K562 (cell line): ENCODE measurements around the gene CLCN6. TPM values are rescaled to one million over a fixed set of nuclear protein-coding genes. Genes with fewer than 3 reads are reported as not detected.
A peak's percentile ranks its signal among the peaks of the same experiment; 100 is the strongest.

Experiments used
- BRCA1 ChIP-seq, 2 experiments: fragments of 450-650 bp in 1 of 2; sonication (generic) in 1 of 2; formaldehyde crosslinking in 1 of 2; IDR thresholded peaks; 2 replicates each; pipeline versions ENCODE4 v1.5.0 to v1.6.1; 2017 to 2020; ENCODE audit warnings: mild to moderate bottlenecking in 1 of 2, missing genetic modification reagents in 1 of 2
- E2F1 ChIP-seq: sonication (generic); formaldehyde crosslinking; IDR thresholded peaks from 2 replicates; pipeline ENCODE4 v1.8.1; 2023; ENCODE audit warnings: mild to moderate bottlenecking, missing genetic modification reagents, moderate library complexity
- FIP1L1 ChIP-seq: fragments of 200-400 bp; formaldehyde crosslinking; IDR thresholded peaks from 2 replicates; pipeline ENCODE4 v1.6.1; 2018; ENCODE audit warnings: mild to moderate bottlenecking, low read depth, low read length; ENCODE audit not compliant: poor library complexity, severe bottlenecking
- FOSL1 ChIP-seq: fragments of 200-800 bp; sonication (Bioruptor generic); conservative IDR thresholded peaks from 2 replicates; pipeline ENCODE4 v1.6.1; 2016; ENCODE audit warnings: missing genetic modification characterization, missing compliant biosample characterization
- FOXK1 ChIP-seq: sonication (generic); formaldehyde crosslinking; IDR thresholded peaks from 2 replicates; pipeline ENCODE4 v1.8.0; 2022; ENCODE audit warnings: missing genetic modification reagents, mild to moderate bottlenecking, borderline replicate concordance
- GTF2E2 ChIP-seq: fragments of 200-800 bp; sonication (Bioruptor generic); IDR thresholded peaks from 2 replicates; pipeline ENCODE4 v1.6.1; 2016; ENCODE audit warnings: missing genetic modification characterization, missing compliant biosample characterization
- HOXB6 ChIP-seq: fragments of 250-450 bp; sonication (Bioruptor Pico); IDR thresholded peaks from 2 replicates; pipeline ENCODE4 v1.5.1; 2022; ENCODE audit warnings: mild to moderate bottlenecking, borderline replicate concordance
- HSF4 ChIP-seq: fragments of 250-450 bp; sonication (Bioruptor Pico); IDR thresholded peaks from 2 replicates; pipeline ENCODE4 v2.1.2; 2022; ENCODE audit warnings: mild to moderate bottlenecking, moderate library complexity, borderline replicate concordance
- ILF3 ChIP-seq: fragments of 450-650 bp; IDR thresholded peaks from 2 replicates; pipeline ENCODE4 v1.6.1; 2018; ENCODE audit warnings: antibody characterized with exemption, mild to moderate bottlenecking, moderate library complexity, borderline replicate concordance
- JUND ChIP-seq, 2 experiments: IDR thresholded peaks; 2 replicates in 1 of 2; 3 replicates in 1 of 2; pipeline ENCODE4 v1.6.1; 2011; ENCODE audit warnings: borderline replicate concordance in 2 of 2, low read depth in 2 of 2, low read length in 2 of 2, improper control_type of control experiment in 1 of 2, missing biosample characterization in 1 of 2, missing genetic modification characterization in 1 of 2, missing genetic modification reagents in 1 of 2
- MED1 ChIP-seq: sonication (generic); formaldehyde crosslinking; IDR thresholded peaks from 2 replicates; pipeline ENCODE4 v1.8.1; 2023; ENCODE audit warnings: missing genetic modification reagents, borderline replicate concordance
- NKRF ChIP-seq: fragments of 450-650 bp; IDR thresholded peaks from 2 replicates; pipeline ENCODE4 v1.6.1; 2016; ENCODE audit warnings: borderline replicate concordance
- POLR2B ChIP-seq: fragments of 450-650 bp; IDR thresholded peaks from 2 replicates; pipeline ENCODE4 v1.6.1; 2018; ENCODE audit warnings: low read depth; ENCODE audit not compliant: partially characterized antibody
- RB1 ChIP-seq: fragments of 450-650 bp; IDR thresholded peaks from 2 replicates; pipeline ENCODE4 v1.6.1; 2017; ENCODE audit warnings: low read depth, mild to moderate bottlenecking
- SAFB2 ChIP-seq: fragments of 200-400 bp; formaldehyde crosslinking; IDR thresholded peaks from 2 replicates; pipeline ENCODE4 v1.6.1; 2018; ENCODE audit warnings: borderline replicate concordance, low read length, low read depth, moderate library complexity; ENCODE audit not compliant: severe bottlenecking
- TFAP4 ChIP-seq: sonication (generic); formaldehyde crosslinking; IDR thresholded peaks from 2 replicates; pipeline ENCODE4 v1.8.0; 2022; ENCODE audit warnings: missing genetic modification reagents, mild to moderate bottlenecking, moderate library complexity, borderline replicate concordance
- U2AF1 ChIP-seq: fragments of 200-400 bp; formaldehyde crosslinking; optimal IDR thresholded peaks from 2 replicates; pipeline ENCODE3; 2017; ENCODE audit warnings: mild to moderate bottlenecking, low read depth, low read length, moderate library complexity
- ZFP91 ChIP-seq: sonication (generic); formaldehyde crosslinking; IDR thresholded peaks from 2 replicates; pipeline ENCODE4 v1.8.0; 2022; ENCODE audit warnings: mild to moderate bottlenecking, missing genetic modification reagents
- ZNF311 ChIP-seq: fragments of 250-450 bp; sonication (Bioruptor Pico); IDR thresholded peaks from 2 replicates; pipeline ENCODE4 v1.4.0; 2020; ENCODE audit warnings: mild to moderate bottlenecking, moderate library complexity
- ZNF76 ChIP-seq: fragments of 250-450 bp; sonication (Bioruptor Pico); IDR thresholded peaks from 2 replicates; pipeline ENCODE4 v1.4.0; 2020; ENCODE audit warnings: mild to moderate bottlenecking, moderate library complexity, borderline replicate concordance
- polyA plus RNA-seq, 8 experiments: library from polyadenylated mRNA; depleted of rRNA in 4 of 8; stranded (reverse) in 5 of 8; unstranded in 3 of 8; fragments of >200 nt; fragmentation: Nextera tagmentation in 2 of 8; fragmentation: Illumina TruSeq in 1 of 8; extraction: Ambion mirVana in 2 of 8; extraction: Trizol in 1 of 8; gene quantifications; 2 replicates each; pipeline versions ENCODE4 v1.2.1 to v1.2.3, GENCODE V29; 2011 to 2014; ENCODE audit warnings: inconsistent platforms in 1 of 8, missing spikeins in 1 of 8
- total RNA-seq, 7 experiments: library from RNA; depleted of rRNA in 6 of 7; stranded (reverse); fragments of >200 nt in 6 of 7; fragmentation: Illumina TruSeq in 2 of 7; extraction: Trizol in 2 of 7; gene quantifications; 2 replicates each; pipeline versions ENCODE4 v1.2.1 to v1.2.3, GENCODE V29; 2011 to 2021; ENCODE audit warnings: low replicate concordance in 1 of 7

Gene CLCN6
- total and polyA plus RNA-seq, 9 of the 15 experiments (the other 6 are each of a cell fraction or from before 2014, with no cell fraction given): 2.0 to 21.8 (median 13.6) TPM

GRCh38 chr1:11842154-11843041 is 36.4 kb downstream of the CLCN6 start (continued):
- TF ChIP-seq SAFB2 (no peak), ILF3 (no peak), BRCA1 (IDR thresholded peaks at IDR 0.05) (no peak), BRCA1 (CRISPR knock-in tag; IDR thresholded peaks at IDR 0.05) (no peak), POLR2B (no peak), FIP1L1 (no peak), RB1 (no peak; the same call in 1 of the 2 replicates), GTF2E2 (tag) (no peak), ZFP91 (CRISPR knock-in tag) (no peak), MED1 (no peak), NKRF (peak; percentile 93; the same call in 1 of the 2 replicates), TFAP4 (CRISPR knock-in tag) (peak; percentile 75), U2AF1 (no peak), ZNF311 (no peak), FOSL1 (tag) (peak; percentile 70), ZNF76 (CRISPR knock-in tag) (no peak), HSF4 (CRISPR knock-in tag) (0 out of 2 replicates have a peak, but pooled peaks have one; percentile 49), E2F1 (CRISPR knock-in tag) (no peak), HOXB6 (no peak), JUND (IDR thresholded peaks at IDR 0.05; ENCODE audit: borderline replicate concordance, low read depth, low read length) (peak; percentile 82), JUND (tag; IDR thresholded peaks at IDR 0.05; ENCODE audit: borderline replicate concordance, low read depth, low read length) (peak; percentile 13; the same call in 1 of the 3 replicates), FOXK1 (CRISPR knock-in tag) (no peak)
